ENCODE measurements around the gene KIF21A.

GRCh38 chr12:39490500-39491282 is 47.8 kb upstream of the KIF21A start:
- TF ChIP-seq POLR2AphosphoS5 (IDR thresholded peaks at IDR 0.05; ENCODE audit: borderline replicate concordance, low read depth, low read length) = no peak
- no peak for TF ChIP-seq EZH2 (IDR thresholded peaks at IDR 0.05)
- no peak for TF ChIP-seq FOXP2 (optimal IDR thresholded peaks at IDR 0.05; ENCODE audit: control extremely low read depth, extremely low read length, insufficient read depth)
